NCI-H524 treated with DMSO at 0.1 percent for 48 hours (cell line): ENCODE results near the gene OR4E2.
"Not testable (repeated sequence)": the region's sequence is repeated elsewhere in the genome, so short reads cannot be mapped to it uniquely, and the experiment has no call there.

Experiments used
- DNase-seq: peaks from one replicate; lab custom pipeline; 2025; lab: John Stamatoyannopoulos, UW

Gene OR4E2

GRCh38 chr14:21697662-21698061, 44.0 kb downstream of the OR4E2 start:
- DNase-seq: not testable (repeated sequence)

- DNase-seq: not testable (repeated sequence)
These were observed 44.9 kb downstream of the OR4E2 start for GRCh38 chr14:21698538-21698937.

- no peak for DNase-seq
These were observed 45.9 kb downstream of the OR4E2 start for GRCh38 chr14:21699551-21699950.

- no peak for DNase-seq
These were observed 48.7 kb downstream of the OR4E2 start for GRCh38 chr14:21702316-21702715.

GRCh38 chr14:21703357-21704326, 50.0 kb downstream of the OR4E2 start:
- no peak for DNase-seq

GRCh38 chr14:21704338-21704737, 50.7 kb downstream of the OR4E2 start:
- DNase-seq: no peak

DNA sequence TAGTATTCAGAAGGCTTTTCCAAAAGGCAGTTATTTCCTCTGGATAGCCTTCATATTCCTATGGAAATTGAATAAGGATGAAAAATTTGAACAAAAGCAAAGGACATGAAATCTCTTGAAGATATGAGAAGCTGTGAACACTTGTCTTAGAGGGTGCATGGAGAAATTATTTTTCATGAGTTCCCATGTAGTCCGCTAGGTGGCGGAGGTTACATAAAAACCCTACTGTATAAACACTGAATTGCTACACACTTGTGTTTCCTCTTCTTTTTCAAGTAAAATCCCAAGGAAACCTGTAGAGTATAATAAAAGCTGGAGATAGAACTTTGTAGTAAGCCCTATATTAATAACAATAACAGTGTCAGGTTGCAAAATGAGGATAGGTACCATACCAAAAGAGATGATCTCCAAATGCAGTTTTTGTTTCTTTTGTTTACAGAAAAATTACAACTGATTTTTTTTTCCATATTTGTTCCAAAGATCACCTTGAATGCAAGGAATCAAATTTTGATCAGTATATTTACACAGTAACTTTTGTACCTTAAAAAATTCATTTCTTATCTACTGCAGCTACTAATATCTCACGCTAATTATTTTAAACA, 57.8 kb downstream of the OR4E2 start:
- DNase-seq: no peak

DNA sequence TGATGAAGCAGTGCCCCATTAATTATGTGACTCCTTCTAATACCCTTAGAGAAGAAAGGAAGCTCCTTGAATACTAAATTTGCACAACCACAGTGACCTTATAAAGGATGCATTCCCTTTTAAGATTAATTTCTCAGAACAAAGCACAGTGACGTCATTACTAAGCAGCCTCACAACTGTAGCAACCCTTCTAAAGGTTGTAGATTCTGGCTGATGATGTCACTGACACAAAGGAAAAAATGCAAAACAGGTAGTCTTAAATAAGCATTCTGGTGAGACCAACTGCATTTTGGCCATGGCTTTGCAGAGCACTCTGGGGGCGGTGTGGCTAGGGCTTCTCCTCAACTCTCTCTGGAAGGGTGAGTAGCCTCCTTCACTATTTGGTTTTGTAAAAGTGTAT, 58.4 kb downstream of the OR4E2 start:
- no peak for DNase-seq

DNA sequence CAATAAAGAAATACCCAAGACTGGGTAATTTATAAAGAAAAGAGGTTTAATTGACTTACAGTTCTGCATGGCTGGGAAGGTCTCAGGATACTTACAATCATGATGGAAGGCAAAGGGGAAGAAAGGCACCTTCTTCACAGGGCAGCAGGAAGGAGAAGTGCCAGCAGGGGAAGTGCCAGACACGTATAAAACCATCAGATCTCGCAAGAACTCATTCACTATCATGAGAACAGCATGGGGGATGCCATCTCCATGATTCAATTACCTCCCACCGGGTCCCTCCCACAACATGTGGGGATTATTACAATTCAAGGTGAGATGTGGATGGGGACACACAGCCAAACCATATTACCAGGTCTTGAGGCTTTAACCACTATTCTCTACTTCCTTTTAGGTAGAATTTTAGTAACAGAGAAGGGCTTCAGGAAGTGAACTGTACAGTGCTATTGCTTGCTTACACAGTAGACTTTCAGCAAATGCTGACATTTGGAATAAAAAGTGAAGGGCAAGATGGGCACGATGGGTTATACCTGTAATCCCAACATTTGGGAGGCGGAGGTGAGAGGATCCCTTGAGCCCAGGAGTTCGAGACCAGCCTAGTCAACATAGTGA, 60.8 kb downstream of the OR4E2 start:
- no peak for DNase-seq
